ENCODE results near the gene MCRS1. TPM values are rescaled to one million over a fixed set of nuclear protein-coding genes. Genes with fewer than 3 reads are reported as not detected.

Gene MCRS1
- total RNA-seq, 1 experiment from 2014 or later: 58.7 TPM

DNA sequence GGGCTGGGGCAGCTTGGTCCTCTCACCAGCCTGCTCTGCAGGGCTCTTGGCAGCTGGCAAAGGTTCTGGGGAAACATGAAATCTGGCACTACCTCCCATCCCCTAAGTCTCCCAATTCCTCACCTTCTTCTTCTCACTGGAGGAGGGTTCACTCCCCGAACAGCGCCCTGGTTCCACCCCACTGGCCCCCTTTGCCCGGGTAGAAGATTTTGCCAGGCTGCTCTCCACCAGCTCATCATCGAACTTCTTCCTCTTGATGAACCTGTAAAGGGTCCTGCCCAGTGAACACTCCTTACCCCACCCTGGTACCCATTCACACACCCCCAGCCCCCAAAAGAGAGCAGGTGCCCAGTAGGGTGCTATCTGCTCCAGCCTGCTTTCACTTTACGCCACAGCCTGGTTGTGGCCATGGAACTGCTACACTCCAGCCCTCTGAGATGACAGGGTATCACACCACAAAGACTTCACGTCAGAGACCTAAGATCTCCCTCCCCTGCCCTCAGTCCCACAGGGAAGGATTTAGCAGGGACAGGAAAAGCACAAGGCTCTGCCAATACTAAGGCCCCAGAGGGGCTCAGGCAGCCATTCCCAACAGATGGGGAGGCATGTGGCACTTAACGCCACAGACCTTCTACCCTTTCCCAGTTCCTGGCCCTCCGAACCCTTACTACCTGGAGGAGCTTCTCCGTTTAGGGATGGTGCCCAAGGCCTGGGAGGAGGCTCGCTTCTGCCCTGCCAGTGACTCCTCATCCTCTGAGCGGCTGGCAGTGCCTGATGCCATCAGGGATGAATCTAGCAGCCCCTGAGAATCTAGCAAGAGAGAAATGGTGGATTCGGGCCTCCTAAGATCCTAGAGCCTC lies 2.3 kb downstream of the MCRS1 start:
- DNase-seq (ENCODE audit: unreplicated experiment): no peak
- H3K27me3 Mint-ChIP-seq (ENCODE audit: insufficient read depth, unreplicated experiment): no peaks in the 10 kb centered on the region
- ChIA-PET CTCF (interaction anchor here (0.6 to 2.3 kb wide), 5 partner anchors 12 to 379 kb away, joined by 3 to 10 read pairs (median 7); no protein-coding TSS in a partner anchor), POLR2A (interaction anchor here (1.2 to 2.5 kb wide), 2 partner anchors 12 to 176 kb away, joined by 3 to 19 read pairs; partner anchors contain the start of gene TMBIM6)
- no peak overlapping the region for H3K27ac Mint-ChIP-seq (ENCODE audit: low read depth, unreplicated experiment)
- H3K36me3 Mint-ChIP-seq (ENCODE audit: insufficient read depth, unreplicated experiment): peaks cover 35% of the 10 kb centered on the region
- intact Hi-C loops (cut with micrococcal nuclease): loop anchor here (5.0 kb wide), 1 partner anchor 208 kb away; no protein-coding TSS in a partner anchor
- no peaks in the 10 kb centered on the region for H3K9me3 Mint-ChIP-seq (ENCODE audit: unreplicated experiment)
- no TSS peak for BruUV-seq (replicated peaks)
- TF ChIP-seq, protein P1, sequence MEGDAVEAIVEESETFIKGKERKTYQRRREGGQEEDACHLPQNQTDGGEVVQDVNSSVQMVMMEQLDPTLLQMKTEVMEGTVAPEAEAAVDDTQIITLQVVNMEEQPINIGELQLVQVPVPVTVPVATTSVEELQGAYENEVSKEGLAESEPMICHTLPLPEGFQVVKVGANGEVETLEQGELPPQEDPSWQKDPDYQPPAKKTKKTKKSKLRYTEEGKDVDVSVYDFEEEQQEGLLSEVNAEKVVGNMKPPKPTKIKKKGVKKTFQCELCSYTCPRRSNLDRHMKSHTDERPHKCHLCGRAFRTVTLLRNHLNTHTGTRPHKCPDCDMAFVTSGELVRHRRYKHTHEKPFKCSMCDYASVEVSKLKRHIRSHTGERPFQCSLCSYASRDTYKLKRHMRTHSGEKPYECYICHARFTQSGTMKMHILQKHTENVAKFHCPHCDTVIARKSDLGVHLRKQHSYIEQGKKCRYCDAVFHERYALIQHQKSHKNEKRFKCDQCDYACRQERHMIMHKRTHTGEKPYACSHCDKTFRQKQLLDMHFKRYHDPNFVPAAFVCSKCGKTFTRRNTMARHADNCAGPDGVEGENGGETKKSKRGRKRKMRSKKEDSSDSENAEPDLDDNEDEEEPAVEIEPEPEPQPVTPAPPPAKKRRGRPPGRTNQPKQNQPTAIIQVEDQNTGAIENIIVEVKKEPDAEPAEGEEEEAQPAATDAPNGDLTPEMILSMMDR (IDR thresholded peaks at IDR 0.05; ENCODE audit: unreplicated experiment): no peak
- H3K4me3 Mint-ChIP-seq (ENCODE audit: unreplicated experiment): no peak overlapping the region
- H3K4me1 Mint-ChIP-seq (ENCODE audit: insufficient read depth, unreplicated experiment): peaks cover 3% of the 10 kb centered on the region

DNA sequence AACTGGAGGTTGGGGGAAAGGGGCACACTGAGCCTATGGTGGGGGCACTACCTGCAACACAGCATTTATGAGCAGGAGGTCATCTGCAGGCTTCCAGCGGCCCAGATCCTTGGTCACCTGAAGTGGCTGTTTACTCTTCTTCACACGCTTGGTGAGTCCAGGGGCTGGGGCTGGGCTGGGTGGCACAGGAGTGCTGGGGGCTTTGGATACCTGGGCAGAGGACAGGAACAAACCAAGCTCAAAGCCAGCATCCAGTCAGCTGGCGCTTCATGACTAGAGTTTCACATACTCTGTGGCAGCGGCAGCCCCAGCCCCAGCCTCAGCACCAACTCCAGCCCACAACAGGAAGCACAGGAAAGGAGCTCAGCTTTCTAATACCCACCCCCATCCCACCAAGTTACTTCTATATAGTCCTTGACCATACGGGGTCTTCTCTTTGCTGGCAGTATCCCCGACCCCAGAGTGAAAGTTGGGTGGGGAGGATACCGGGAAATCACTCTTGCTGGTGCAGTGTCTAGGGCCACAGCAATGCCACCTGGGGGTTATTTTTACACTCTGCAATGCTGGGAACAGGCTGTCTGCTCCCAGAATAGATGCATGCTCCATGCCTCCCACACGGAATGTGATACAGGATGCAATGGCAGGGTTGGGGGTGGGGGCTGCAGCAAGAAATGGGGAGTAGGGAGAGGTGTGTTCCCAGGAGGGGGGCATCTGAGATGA lies 3.1 kb downstream of the MCRS1 start:
- no peaks in the 10 kb centered on the region for H3K27me3 Mint-ChIP-seq (ENCODE audit: insufficient read depth, unreplicated experiment)
- H3K9me3 Mint-ChIP-seq (ENCODE audit: unreplicated experiment): no peaks in the 10 kb centered on the region
- no peaks in the 10 kb centered on the region for H3K4me1 Mint-ChIP-seq (ENCODE audit: insufficient read depth, unreplicated experiment)
- peaks cover 43% of the 10 kb centered on the region for H3K36me3 Mint-ChIP-seq (ENCODE audit: insufficient read depth, unreplicated experiment)
- BruUV-seq (replicated peaks): no TSS peak
- intact Hi-C loops (cut with micrococcal nuclease): loop anchor here (5.0 kb wide), 1 partner anchor 208 kb away; no protein-coding TSS in a partner anchor
- TF ChIP-seq, protein P1 (IDR thresholded peaks at IDR 0.05; ENCODE audit: unreplicated experiment): no peak
- POLR2A ChIA-PET: no interaction called here
- no peak overlapping the region for H3K4me3 Mint-ChIP-seq (ENCODE audit: unreplicated experiment)
- H3K27ac Mint-ChIP-seq (ENCODE audit: low read depth, unreplicated experiment): no peak overlapping the region
- DNase-seq (ENCODE audit: unreplicated experiment): no peak
- CTCF ChIA-PET: interaction anchor here (0.5 to 2.3 kb wide), 5 partner anchors 11 to 824 kb away, joined by 3 to 8 read pairs (median 6); partner anchors contain the start of gene TROAP

DNA sequence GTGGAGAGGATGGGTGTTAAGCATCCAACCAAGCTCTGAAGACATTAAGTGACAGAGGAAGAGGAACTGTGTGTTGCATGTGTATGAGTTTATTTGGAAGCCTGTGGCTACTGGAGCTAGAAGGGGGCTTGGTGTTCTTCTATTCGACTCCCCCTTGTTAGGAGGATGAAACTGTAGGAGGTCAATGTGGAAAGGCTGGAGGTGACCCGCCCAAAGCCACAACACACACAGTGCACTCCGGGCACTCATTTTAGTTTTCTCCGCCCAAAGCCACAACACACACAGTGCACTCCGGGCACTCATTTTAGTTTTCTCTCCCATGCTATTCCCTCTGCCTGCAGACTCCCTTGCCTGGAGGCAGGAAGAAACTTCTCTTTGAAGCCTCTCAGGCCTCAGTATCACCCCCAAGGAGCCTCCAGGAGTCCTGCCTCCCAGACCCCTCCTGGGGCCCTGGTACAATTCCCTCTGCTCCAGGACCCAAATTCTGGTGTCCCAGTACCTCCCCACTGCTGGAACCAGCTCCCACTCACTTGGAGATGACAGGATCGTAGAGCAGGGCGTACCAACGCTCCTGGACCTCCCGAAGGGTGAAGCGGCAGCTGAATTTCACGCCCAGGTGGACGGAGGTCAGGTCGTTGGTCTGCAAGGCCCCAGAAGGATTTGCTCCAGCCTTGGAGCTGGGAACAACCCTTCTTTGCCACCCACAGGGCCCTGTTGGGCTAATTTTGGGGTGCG lies 3.8 kb downstream of the MCRS1 start:
- Mint-ChIP-seq H3K36me3 (ENCODE audit: insufficient read depth, unreplicated experiment) (peaks cover 49% of the 10 kb centered on the region), H3K27me3 (ENCODE audit: insufficient read depth, unreplicated experiment) (no peaks in the 10 kb centered on the region), H3K4me1 (ENCODE audit: insufficient read depth, unreplicated experiment) (no peaks in the 10 kb centered on the region), H3K27ac (ENCODE audit: low read depth, unreplicated experiment) (no peak overlapping the region), H3K9me3 (ENCODE audit: unreplicated experiment) (no peaks in the 10 kb centered on the region), H3K4me3 (ENCODE audit: unreplicated experiment) (no peak overlapping the region)
- ChIA-PET POLR2A (no interaction called here), CTCF (interaction anchor here (0.5 to 2.4 kb wide), 6 partner anchors 10 to 824 kb away, joined by 3 to 9 read pairs (median 6); partner anchors contain the start of gene TROAP)
- no TSS peak for BruUV-seq (replicated peaks)
- TF ChIP-seq, protein P1 (IDR thresholded peaks at IDR 0.05; ENCODE audit: unreplicated experiment): no peak
- no peak for DNase-seq (ENCODE audit: unreplicated experiment)
- intact Hi-C loops (cut with micrococcal nuclease): no loop called here

Data from MCF 10A (cell line).